Sigmoid colon (tissue), 7 donors: Measurements from ENCODE around the gene MAPK12. TPM values are rescaled to one million over a fixed set of nuclear protein-coding genes. Genes with fewer than 3 reads are reported as not detected.

Experiments
- DNase-seq: peaks from one replicate; pipeline ENCODE4 v3.0.0-alpha.2; 2019
- H3K27ac ChIP-seq, 4 donors: fragments of 200-600 bp; sonication (generic); one replicate each; pipeline ENCODE4 v1.5.1; 2016 to 2019; ENCODE audit warnings: mild to moderate bottlenecking in 1 of 4
- H3K27me3 ChIP-seq, 3 donors: fragments of 200-600 bp; sonication (generic); one replicate each; pipeline ENCODE4 v1.5.1; 2019; ENCODE audit warnings: mild to moderate bottlenecking in 1 of 3
- H3K36me3 ChIP-seq, 4 donors: fragments of 200-600 bp; sonication (generic); one replicate each; pipeline ENCODE4 v1.5.1; 2016 to 2019
- H3K4me1 ChIP-seq, 4 donors: fragments of 200-600 bp; sonication (generic); one replicate each; pipeline ENCODE4 v1.5.1; 2017 to 2019
- H3K4me3 ChIP-seq, 4 donors: fragments of 200-600 bp; sonication (generic); one replicate each; pipeline ENCODE4 v1.5.1; 2017 to 2019; ENCODE audit warnings: mild to moderate bottlenecking in 2 of 4, moderate library complexity in 1 of 4
- H3K9me3 ChIP-seq, 4 donors: fragments of 200-600 bp in 3 of 4; sonication (generic) in 3 of 4; one replicate each; pipeline versions ENCODE4 v1.5.1 to v1.6.1; 2013 to 2019
- EP300 ChIP-seq, 4 donors: sonication (generic); formaldehyde crosslinking; IDR thresholded peaks; one replicate each; pipeline ENCODE4 v1.6.1; 2017; ENCODE audit warnings: antibody characterized with exemption in 4 of 4
- POLR2A ChIP-seq, 2 donors: fragments of 450-650 bp; IDR thresholded peaks; one replicate each; pipeline ENCODE4 v1.6.1; 2016; ENCODE audit warnings: antibody characterized with exemption in 2 of 2, mild to moderate bottlenecking in 2 of 2, moderate library complexity in 2 of 2
- POLR2AphosphoS5 ChIP-seq, 4 donors: sonication (generic); formaldehyde crosslinking; IDR thresholded peaks; one replicate each; pipeline ENCODE4 v1.6.1; 2017; ENCODE audit warnings: antibody characterized with exemption in 4 of 4
- WGBS, 2 donors: extraction: QIAGEN DNeasy Blood & Tissue Kit; methylation state at CpG; one replicate each; pipeline ENCODE4 v1.1.7; 2013; 5-methylcytosine and 5-hydroxymethylcytosine counted together
- intact Hi-C: fragments of 100-400 bp; cut with DNase I; formaldehyde crosslinking; loops from one replicate; pipeline ENCODE4 v1.15.1; 2023
- polyA plus RNA-seq, 3 donors: library from polyadenylated mRNA; stranded (reverse); fragments of 200-250 nt; gene quantifications; one replicate each; pipeline ENCODE4 v1.2.3, GENCODE V29; 2013
- total RNA-seq, 4 donors: library from RNA; depleted of rRNA; stranded (reverse); fragments of >200 nt; gene quantifications; one replicate each; pipeline ENCODE4 v1.1.0, GENCODE V29; 2016
- TF ChIP-seq, protein P1 (sequence below), 4 experiments: fragments of 450-650 bp in 3 of 4; fragments of 200-600 bp in 1 of 4; IDR thresholded peaks; one replicate each; pipeline ENCODE4 v1.5.1; 2016 to 2019; ENCODE audit warnings: antibody characterized with exemption in 4 of 4, mild to moderate bottlenecking in 3 of 4, moderate library complexity in 2 of 4
- donor health status: healthy with polysubstance abuse.
- donor health status: Bipolar disorder and iron deficiency.
- donor health status: healthy.

MAPK12 gene
- total and polyA plus RNA-seq, 7 donors = 0.60 to 10.0 (median 3.9) TPM

DNA sequence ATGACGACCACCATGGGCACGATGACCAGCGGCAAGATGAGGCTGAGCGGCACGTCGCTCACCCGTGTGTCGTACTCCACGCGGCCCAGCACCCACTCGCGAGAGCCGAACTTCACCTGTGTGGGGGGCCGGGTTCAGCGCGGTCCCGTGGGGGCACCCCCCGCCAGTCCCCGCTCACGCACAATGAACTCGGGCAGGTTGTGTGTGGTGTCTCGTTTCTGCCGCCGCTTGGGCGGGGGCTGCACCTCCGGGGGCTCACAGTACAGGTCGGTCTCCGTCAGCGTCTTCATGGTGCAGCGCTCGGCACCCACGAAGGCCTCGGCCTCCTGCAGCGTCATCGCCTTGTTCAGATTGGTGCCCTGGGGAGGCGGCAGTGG lies 19.9 kb upstream of the MAPK12 start:
- DNase-seq = no peak
- Histone ChIP-seq H3K36me3 (peaks cover 70 to 95% (median 84%) of the 10 kb centered on the region in 4 donors), H3K27ac (no peak overlapping the region)

DNA sequence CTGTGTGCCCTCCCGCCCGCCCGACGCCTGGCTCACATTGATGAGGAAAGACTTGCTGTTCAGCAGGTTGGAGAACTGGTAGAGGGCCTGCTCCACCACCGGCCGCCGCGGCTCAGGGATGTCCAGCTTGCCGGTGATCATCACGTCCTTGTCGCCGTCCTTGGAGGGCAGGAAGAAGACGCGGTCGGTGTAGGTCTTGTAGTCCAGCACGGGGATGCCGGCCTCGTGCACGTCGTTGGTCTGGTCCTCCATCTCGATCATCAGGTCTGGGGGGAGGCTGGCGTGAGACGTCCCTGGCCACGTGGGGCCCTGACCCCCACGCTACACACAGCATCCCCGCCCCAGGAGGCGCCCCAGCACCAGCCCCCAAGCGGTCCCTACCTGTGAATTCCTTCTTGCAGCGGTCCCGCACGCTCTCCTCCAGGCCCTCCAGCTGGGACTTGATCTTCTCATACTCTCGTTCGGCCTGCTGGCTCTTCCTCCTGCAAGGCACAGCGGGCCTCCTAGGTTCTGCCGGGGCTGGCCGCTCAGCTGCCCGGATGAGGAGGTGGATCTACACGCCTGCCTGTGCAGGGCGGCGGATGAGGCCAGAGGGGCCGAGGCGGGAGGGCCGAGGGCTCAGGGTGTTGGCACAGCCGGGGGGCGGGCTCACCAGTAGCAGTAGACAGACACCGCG lies 19.4 kb upstream of the MAPK12 start:
- no peaks in the 10 kb centered on the region for H3K27me3 ChIP-seq
- peaks cover 0 to 21% (median 12%) of the 10 kb centered on the region in 4 donors for H3K4me1 ChIP-seq
- TF ChIP-seq POLR2A (IDR thresholded peaks at IDR 0.05) (no peak), EP300 (IDR thresholded peaks at IDR 0.05) (no peak), POLR2AphosphoS5 (IDR thresholded peaks at IDR 0.05) (no peak)
- TF ChIP-seq, protein P1, sequence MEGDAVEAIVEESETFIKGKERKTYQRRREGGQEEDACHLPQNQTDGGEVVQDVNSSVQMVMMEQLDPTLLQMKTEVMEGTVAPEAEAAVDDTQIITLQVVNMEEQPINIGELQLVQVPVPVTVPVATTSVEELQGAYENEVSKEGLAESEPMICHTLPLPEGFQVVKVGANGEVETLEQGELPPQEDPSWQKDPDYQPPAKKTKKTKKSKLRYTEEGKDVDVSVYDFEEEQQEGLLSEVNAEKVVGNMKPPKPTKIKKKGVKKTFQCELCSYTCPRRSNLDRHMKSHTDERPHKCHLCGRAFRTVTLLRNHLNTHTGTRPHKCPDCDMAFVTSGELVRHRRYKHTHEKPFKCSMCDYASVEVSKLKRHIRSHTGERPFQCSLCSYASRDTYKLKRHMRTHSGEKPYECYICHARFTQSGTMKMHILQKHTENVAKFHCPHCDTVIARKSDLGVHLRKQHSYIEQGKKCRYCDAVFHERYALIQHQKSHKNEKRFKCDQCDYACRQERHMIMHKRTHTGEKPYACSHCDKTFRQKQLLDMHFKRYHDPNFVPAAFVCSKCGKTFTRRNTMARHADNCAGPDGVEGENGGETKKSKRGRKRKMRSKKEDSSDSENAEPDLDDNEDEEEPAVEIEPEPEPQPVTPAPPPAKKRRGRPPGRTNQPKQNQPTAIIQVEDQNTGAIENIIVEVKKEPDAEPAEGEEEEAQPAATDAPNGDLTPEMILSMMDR (IDR thresholded peaks at IDR 0.05) = no peak
- no peak overlapping the region for H3K27ac ChIP-seq
- WGBS, 2 donors = 95 to 97% methylated on average over 47 of the region's 47 CpGs
- DNase-seq = no peak
- H3K4me3 ChIP-seq = no peak overlapping the region
- no peaks in the 10 kb centered on the region for H3K9me3 ChIP-seq
- H3K36me3 ChIP-seq = peaks cover 65 to 94% (median 81%) of the 10 kb centered on the region in 4 donors
- intact Hi-C loops = no loop called here

More for the DNA sequence above, 19.9 kb upstream of the MAPK12 start:
- H3K27me3 ChIP-seq = no peaks in the 10 kb centered on the region
- TF ChIP-seq, protein P1 (IDR thresholded peaks at IDR 0.05) = no peak
- TF ChIP-seq EP300 (IDR thresholded peaks at IDR 0.05) (no peak), POLR2A (IDR thresholded peaks at IDR 0.05) (no peak), POLR2AphosphoS5 (IDR thresholded peaks at IDR 0.05) (no peak)
- H3K4me3 ChIP-seq = no peak overlapping the region
- H3K4me1 ChIP-seq = peaks cover 0 to 20% (median 10%) of the 10 kb centered on the region in 4 donors
- intact Hi-C loops = no loop called here
- no peaks in the 10 kb centered on the region for H3K9me3 ChIP-seq
- 94 to 97% methylated on average over 36 of the region's 36 CpGs for WGBS, 2 donors

DNA sequence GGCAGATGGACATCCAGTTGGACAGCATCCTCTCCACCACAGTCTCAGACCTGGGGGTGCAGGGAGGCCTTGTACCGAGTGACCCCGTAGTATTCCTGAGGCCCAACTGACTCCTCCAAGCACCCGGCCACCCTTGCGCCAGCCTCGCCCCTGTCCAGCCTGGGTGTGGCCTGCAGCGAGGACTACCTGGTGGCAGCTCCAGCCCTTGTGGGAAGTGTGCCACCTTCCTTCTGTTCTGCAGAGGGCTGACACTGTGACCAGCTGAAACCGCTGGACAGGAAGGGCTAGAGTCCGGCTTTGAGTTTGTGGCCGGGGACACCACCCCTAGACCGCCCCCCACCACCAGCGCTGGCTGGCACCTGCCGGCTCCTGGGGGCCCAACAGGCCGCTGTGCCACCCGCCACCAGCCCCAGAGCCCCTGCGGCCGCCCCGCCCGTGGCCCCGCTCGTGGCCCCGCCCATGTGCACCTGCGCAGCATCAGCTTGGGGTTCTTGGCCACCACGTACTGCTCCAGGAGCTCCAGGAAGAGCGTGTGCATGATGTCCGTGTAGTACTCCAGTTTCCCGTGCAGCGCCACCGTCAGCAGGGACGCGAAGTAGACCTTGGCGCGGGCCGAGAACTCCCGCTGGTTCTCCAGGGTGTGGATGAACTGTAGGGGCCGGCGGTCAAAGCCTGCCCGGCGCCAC lies 18.7 kb upstream of the MAPK12 start:
- DNase-seq = no peak
- TF ChIP-seq, protein P1 (IDR thresholded peaks at IDR 0.05) = no peak
- TF ChIP-seq EP300 (IDR thresholded peaks at IDR 0.05) (no peak), POLR2A (IDR thresholded peaks at IDR 0.05) (no peak), POLR2AphosphoS5 (IDR thresholded peaks at IDR 0.05) (no peak)
- no peak overlapping the region for H3K4me3 ChIP-seq
- no peaks in the 10 kb centered on the region for H3K9me3 ChIP-seq
- peaks cover 62 to 97% (median 84%) of the 10 kb centered on the region in 4 donors for H3K36me3 ChIP-seq
- WGBS, 2 donors = 89 to 93% methylated on average over 38 of the region's 38 CpGs
- no peak overlapping the region for H3K27ac ChIP-seq
- intact Hi-C loops = no loop called here
- H3K27me3 ChIP-seq = no peaks in the 10 kb centered on the region
- peaks cover 0 to 21% (median 12%) of the 10 kb centered on the region in 4 donors for H3K4me1 ChIP-seq

DNA sequence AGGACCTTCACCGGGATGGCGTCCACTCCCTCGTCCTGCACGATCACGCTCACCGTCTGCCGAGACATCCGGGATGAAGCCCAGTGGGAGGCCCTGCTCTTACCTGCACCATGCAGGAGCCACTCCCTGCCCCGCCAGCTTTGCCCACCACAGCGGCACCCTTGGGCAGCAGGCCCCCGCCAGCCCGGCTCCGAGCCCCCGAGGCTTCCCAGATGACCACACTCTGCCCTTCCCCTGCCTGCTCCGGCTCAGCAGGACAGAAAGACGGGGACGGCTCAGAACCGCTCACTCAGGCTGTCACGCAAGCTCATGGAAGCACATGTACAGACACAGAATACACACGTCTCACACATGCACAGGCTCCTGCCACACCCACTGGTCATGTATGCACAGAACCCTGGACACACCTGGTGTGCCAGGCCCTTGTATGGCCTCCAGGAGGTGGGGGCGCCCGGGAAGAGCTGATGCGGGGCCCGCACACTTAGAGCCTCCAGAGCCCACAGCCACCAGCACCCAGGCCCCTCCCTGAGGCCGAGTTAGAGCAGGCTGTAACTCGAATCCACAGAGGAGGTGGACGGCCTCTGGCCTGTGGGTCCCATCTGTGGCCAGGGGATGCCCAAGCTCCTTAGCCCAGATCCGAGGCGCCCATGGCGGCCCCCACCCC lies 17.6 kb upstream of the MAPK12 start:
- no peak for DNase-seq
- H3K4me1 ChIP-seq = peaks cover 0 to 21% (median 13%) of the 10 kb centered on the region in 4 donors
- intact Hi-C loops = no loop called here
- H3K4me3 ChIP-seq = no peak overlapping the region
- H3K9me3 ChIP-seq = no peaks in the 10 kb centered on the region
- peaks cover 62 to 92% (median 82%) of the 10 kb centered on the region in 4 donors for H3K36me3 ChIP-seq
- no peak overlapping the region for H3K27ac ChIP-seq
- 90 to 93% methylated on average over 30 of the region's 30 CpGs for WGBS, 2 donors
- no peaks in the 10 kb centered on the region for H3K27me3 ChIP-seq
- TF ChIP-seq EP300 (IDR thresholded peaks at IDR 0.05) (no peak), POLR2AphosphoS5 (IDR thresholded peaks at IDR 0.05) (no peak), POLR2A (IDR thresholded peaks at IDR 0.05) (no peak)
- TF ChIP-seq, protein P1 (IDR thresholded peaks at IDR 0.05) = no peak
